ENCODE results near the gene ASB11.

Gene ASB11

DNA sequence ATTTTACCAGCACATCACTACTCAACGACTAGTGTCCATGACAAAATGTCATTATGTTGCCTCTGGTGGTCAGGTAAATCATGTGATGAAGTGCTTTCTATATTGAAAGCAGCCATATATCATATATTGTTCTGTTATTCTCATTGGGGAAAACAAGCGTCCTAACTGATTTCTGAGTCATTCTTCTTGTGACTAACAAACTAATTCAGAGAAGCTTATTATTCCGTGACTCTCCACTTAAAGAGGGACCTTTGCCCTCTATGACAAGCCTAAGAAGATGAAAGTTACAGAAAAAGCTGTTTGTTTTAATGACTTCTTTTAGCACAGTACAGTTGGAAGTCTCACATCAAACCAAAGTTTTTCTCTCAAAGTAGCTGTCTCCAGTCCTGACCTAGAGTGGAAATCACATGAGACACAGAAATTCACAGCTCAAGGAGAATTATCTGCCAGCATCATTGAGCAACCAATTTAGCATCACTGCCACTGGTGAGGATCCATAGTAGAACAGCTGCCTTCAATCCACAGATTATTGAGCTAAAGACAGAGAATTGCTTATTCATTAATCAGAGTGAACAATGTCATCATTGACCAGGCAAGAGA lies 81.9 kb downstream of the ASB11 start:
- no peak for DNase-seq (ENCODE audit: low read depth in 1 of 2, low spot score in 1 of 2)
